IMR-90 (cell line): ENCODE measurements around the gene INPP5B. TPM values are rescaled to one million over a fixed set of nuclear protein-coding genes. Genes with fewer than 3 reads are reported as not detected.

ENCODE experiments used
- ATAC-seq: fragments of 200-7000 bp; cut with Tn5 transposase; 2 replicates; pipeline ENCODE4 v1.9.1; 2020; ENCODE audit warnings: low read depth, mild to moderate bottlenecking, moderate library complexity
- BruUV-seq: library from RNA; stranded (reverse); fragments of 400-500 nt; replicated peaks from 2 replicates; lab custom pipeline; 2021; lab: Mats Ljungman, UMichigan
- CTCF ChIA-PET: fragments of 300-600 bp; formaldehyde crosslinking; extraction: SDS; loops from one replicate; lab custom pipeline; 2021; ENCODE audit warnings: antibody characterized with exemption; lab: Yijun Ruan, JAX
- POLR2A ChIA-PET: fragments of 300-600 bp; sonication (Branson Sonifier 250); formaldehyde crosslinking; loops from one replicate; lab custom pipeline; 2022; ENCODE audit warnings: antibody characterized with exemption; ENCODE audit not compliant: unreplicated experiment; lab: Charles Lee
- DNase-seq: peaks from one replicate; pipeline ENCODE4 v3.0.0; 2013
- H2AFZ ChIP-seq: replicated peaks from 2 replicates; pipeline ENCODE3; 2013; ENCODE audit warnings: low read length, mild to moderate bottlenecking; ENCODE audit not compliant: poor library complexity
- H2AK5ac ChIP-seq: 2 replicates; pipeline ENCODE4 v1.6.1; 2013; ENCODE audit warnings: low read depth, low read length, inconsistent platforms
- H2AK9ac ChIP-seq: replicated peaks from 2 replicates; pipeline ENCODE3; 2013; ENCODE audit warnings: mild to moderate bottlenecking, low read depth, low read length, moderate library complexity; ENCODE audit not compliant: poor library complexity
- H2BK120ac ChIP-seq: 2 replicates; pipeline ENCODE4 v1.6.1; 2013; ENCODE audit warnings: low read depth, low read length, inconsistent platforms
- H2BK15ac ChIP-seq: 3 replicates; pipeline ENCODE4 v1.6.1; 2013; ENCODE audit warnings: low read depth, low read length, inconsistent platforms
- H2BK20ac ChIP-seq: 2 replicates; pipeline ENCODE4 v1.6.1; 2013; ENCODE audit warnings: low read depth, mild to moderate bottlenecking, inconsistent platforms, low read length, moderate library complexity
- H2BK5ac ChIP-seq: 2 replicates; pipeline ENCODE4 v1.6.1; 2013; ENCODE audit warnings: mild to moderate bottlenecking, low read depth, low read length, inconsistent platforms; ENCODE audit not compliant: poor library complexity, severe bottlenecking
- H3K14ac ChIP-seq: replicated peaks from 2 replicates; pipeline ENCODE4 v1.6.1; 2013; ENCODE audit warnings: low read depth, low read length, inconsistent platforms
- H3K18ac ChIP-seq: 2 replicates; pipeline ENCODE4 v1.6.1; 2013; ENCODE audit warnings: low read depth, low read length, control low read depth
- H3K23ac ChIP-seq: 2 replicates; pipeline ENCODE4 v1.6.1; 2013; ENCODE audit warnings: low read depth, low read length, inconsistent platforms
- H3K27ac ChIP-seq: 2 replicates; pipeline ENCODE4 v1.5.1; 2013; ENCODE audit warnings: mild to moderate bottlenecking, control low read depth, low read length; ENCODE audit not compliant: insufficient read depth
- H3K27me3 ChIP-seq: 2 replicates; pipeline ENCODE4 v1.6.1; 2013; ENCODE audit warnings: low read length; ENCODE audit not compliant: control insufficient read depth, insufficient read depth
- H3K36me3 ChIP-seq: 2 replicates; pipeline ENCODE4 v1.6.1; 2013; ENCODE audit warnings: low read length, mixed read lengths; ENCODE audit not compliant: control insufficient read depth, insufficient read depth
- H3K4ac ChIP-seq: 2 replicates; pipeline ENCODE4 v1.6.1; 2013; ENCODE audit warnings: low read depth, low read length, inconsistent platforms
- H3K4me1 ChIP-seq: 2 replicates; pipeline ENCODE4 v1.6.1; 2013; ENCODE audit warnings: low read length, mixed read lengths; ENCODE audit not compliant: control insufficient read depth, insufficient read depth
- H3K4me2 ChIP-seq: 2 replicates; pipeline ENCODE4 v1.6.1; 2013; ENCODE audit warnings: low read depth, mild to moderate bottlenecking, control low read depth, low read length, moderate library complexity
- H3K4me3 ChIP-seq: 2 replicates; pipeline ENCODE4 v1.5.1; 2013; ENCODE audit warnings: low read depth, mild to moderate bottlenecking, control low read depth, low read length, moderate library complexity; ENCODE audit not compliant: insufficient read depth
- H3K56ac ChIP-seq: 2 replicates; pipeline ENCODE4 v1.6.1; 2013; ENCODE audit warnings: low read length, inconsistent platforms; ENCODE audit not compliant: insufficient read depth; ENCODE audit errors: extremely low read depth
- H3K79me1 ChIP-seq, 2 experiments: 2 replicates each; pipeline ENCODE4 v1.6.1; 2013; ENCODE audit warnings: low read length in 2 of 2, inconsistent platforms in 1 of 2, low read depth in 1 of 2
- H3K9ac ChIP-seq: 2 replicates; pipeline ENCODE4 v1.6.1; 2013; ENCODE audit warnings: low read depth, low read length, control low read depth
- H3K9me1 ChIP-seq: 2 replicates; pipeline ENCODE4 v1.6.1; 2013; ENCODE audit warnings: low read length, inconsistent platforms; ENCODE audit not compliant: insufficient read depth
- H3K9me3 ChIP-seq: 2 replicates; pipeline ENCODE4 v1.6.1; 2013; ENCODE audit warnings: low read length; ENCODE audit not compliant: control insufficient read depth, insufficient read depth
- H4K20me1 ChIP-seq: 2 replicates; pipeline ENCODE4 v1.6.1; 2013; ENCODE audit warnings: low read length, inconsistent platforms; ENCODE audit not compliant: insufficient read depth
- H4K5ac ChIP-seq: 2 replicates; pipeline ENCODE4 v1.6.1; 2013; ENCODE audit warnings: mild to moderate bottlenecking, low read depth, low read length, control low read depth
- H4K8ac ChIP-seq, 2 experiments: 2 replicates each; pipeline ENCODE4 v1.6.1; 2013; ENCODE audit warnings: low read depth in 2 of 2, low read length in 2 of 2, control low read depth in 1 of 2, inconsistent platforms in 1 of 2
- H4K91ac ChIP-seq: 2 replicates; pipeline ENCODE4 v1.6.1; 2013; ENCODE audit warnings: low read depth, low read length, inconsistent platforms; ENCODE audit not compliant: insufficient read depth
- BHLHE40 ChIP-seq: fragments of 150-350 bp; IDR thresholded peaks from 2 replicates; pipeline ENCODE4 v1.6.1; 2016; ENCODE audit warnings: mild to moderate bottlenecking, low read depth, low read length
- CEBPB ChIP-seq: IDR thresholded peaks from 2 replicates; pipeline ENCODE4 v1.6.1; 2012; ENCODE audit warnings: low read depth, low read length, improper control_type of control experiment
- CHD1 ChIP-seq: IDR thresholded peaks from 2 replicates; pipeline ENCODE4 v1.6.1; 2012; ENCODE audit warnings: low read depth, low read length, improper control_type of control experiment
- FOS ChIP-seq: fragments of 150-350 bp; IDR thresholded peaks from 2 replicates; pipeline ENCODE4 v1.6.1; 2016; ENCODE audit warnings: low read depth, low read length
- MAFK ChIP-seq: IDR thresholded peaks from 2 replicates; pipeline ENCODE4 v1.6.1; 2012; ENCODE audit warnings: low read depth, low read length, improper control_type of control experiment
- MAZ ChIP-seq: IDR thresholded peaks from 2 replicates; pipeline ENCODE4 v1.6.1; 2012; ENCODE audit warnings: low read depth, mild to moderate bottlenecking, low read length, improper control_type of control experiment, moderate library complexity, borderline replicate concordance
- MXI1 ChIP-seq: IDR thresholded peaks from 2 replicates; pipeline ENCODE4 v1.6.1; 2012; ENCODE audit warnings: low read depth, mild to moderate bottlenecking, low read length, moderate library complexity, borderline replicate concordance
- NFE2L2 ChIP-seq: fragments of 150-350 bp; IDR thresholded peaks from 2 replicates; pipeline ENCODE4 v1.6.1; 2016; ENCODE audit warnings: low read depth, mild to moderate bottlenecking, low read length
- POLR2A ChIP-seq: IDR thresholded peaks from 2 replicates; pipeline ENCODE4 v1.6.1; 2012; ENCODE audit warnings: mild to moderate bottlenecking, low read depth, low read length
- RAD21 ChIP-seq: IDR thresholded peaks from 2 replicates; pipeline ENCODE4 v1.6.1; 2012; ENCODE audit warnings: low read length, improper control_type of control experiment
- RCOR1 ChIP-seq: IDR thresholded peaks from 2 replicates; pipeline ENCODE4 v1.6.1; 2012; ENCODE audit warnings: mild to moderate bottlenecking, low read length, improper control_type of control experiment; ENCODE audit not compliant: insufficient replicate concordance
- RFX5 ChIP-seq: IDR thresholded peaks from 2 replicates; pipeline ENCODE4 v1.8.0; 2012; ENCODE audit warnings: low read depth, mild to moderate bottlenecking, low read length, moderate library complexity
- SMC3 ChIP-seq: fragments of 150-350 bp; IDR thresholded peaks from 2 replicates; pipeline ENCODE4 v1.6.1; 2016; ENCODE audit warnings: low read depth, mild to moderate bottlenecking, antibody characterized with exemption, low read length, moderate library complexity
- WGBS, 2 experiments: methylation state at CpG; one replicate each; pipeline versions ENCODE4 v1.1.5 to v1.1.7; 2013; ENCODE audit warnings: missing lambda C conversion rate in 2 of 2; ENCODE audit not compliant: insufficient read length in 1 of 2; ENCODE audit errors: extremely low coverage in 2 of 2; 5-methylcytosine and 5-hydroxymethylcytosine counted together
- dilution Hi-C: fragments of 300-500 bp; cut with HindIII; formaldehyde crosslinking; loops from one replicate; pipeline ENCODE4 v1.14.3; 2018; ENCODE audit warnings: low sequenced_read_pairs; ENCODE audit not compliant: unreplicated experiment
- in situ Hi-C: fragments of 300-500 bp; cut with MboI; formaldehyde crosslinking; loops from 3 replicates; pipeline ENCODE4 v1.14.3; 2019; ENCODE audit warnings: low sequenced_read_pairs, inconsistent platforms, mixed read lengths
- intact Hi-C: fragments of 100-400 bp; cut with micrococcal nuclease; formaldehyde crosslinking; loops from 2 replicates; pipeline ENCODE4 v1.10.0; 2022
- polyA plus RNA-seq, 3 experiments: library from polyadenylated mRNA; depleted of rRNA; stranded (reverse); fragments of >200 nt; gene quantifications; 2 replicates each; pipeline ENCODE4 v1.2.3, GENCODE V29; 2012; ENCODE audit warnings: low replicate concordance in 1 of 3
- total RNA-seq: library from RNA; depleted of rRNA; stranded (reverse); fragments of >200 nt; gene quantifications from 2 replicates; pipeline ENCODE4 v1.2.3, GENCODE V29; 2012
- TF ChIP-seq, protein P1 (sequence below): fragments of 150-350 bp; IDR thresholded peaks from 2 replicates; pipeline ENCODE4 v1.6.1; 2017; ENCODE audit warnings: mild to moderate bottlenecking, antibody characterized with exemption, low read length, low read depth
- TF ChIP-seq, protein P2 (sequence below): conservative IDR thresholded peaks from 2 replicates; pipeline ENCODE4 v1.5.1; 2012; ENCODE audit warnings: mild to moderate bottlenecking, low read depth, low read length, improper control_type of control experiment
- TF ChIP-seq, protein P3 (sequence below): fragments of 150-350 bp; IDR thresholded peaks from 2 replicates; pipeline ENCODE4 v1.6.1; 2016; ENCODE audit warnings: low read depth, mild to moderate bottlenecking, low read length, moderate library complexity, borderline replicate concordance

Gene INPP5B
- total and polyA plus RNA-seq, 2 of the 4 experiments (the other 2 are of a cell fraction) = 9.4 to 20.4 TPM

DNA sequence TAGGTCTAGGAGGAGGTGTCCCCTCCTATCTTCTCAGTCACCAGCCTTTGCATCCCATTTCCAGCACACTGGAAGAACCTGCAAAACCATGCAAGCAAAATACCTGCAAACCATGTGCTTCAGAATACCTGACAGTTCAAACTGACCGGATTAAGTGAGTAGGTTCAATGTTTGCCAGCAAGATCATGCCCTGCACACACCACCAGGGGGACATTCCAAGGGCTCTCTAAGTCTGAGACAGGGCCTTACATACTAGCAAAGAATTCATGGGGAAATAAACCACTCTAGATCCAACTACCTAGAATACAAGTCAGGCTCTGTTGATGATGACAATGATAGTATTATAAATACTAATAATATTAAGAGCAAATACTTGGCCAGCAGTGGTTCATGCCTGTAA is 27.6 kb downstream of the INPP5B start:
- DNase-seq = peak; percentile 41
- H2BK20ac ChIP-seq = no peak overlapping the region
- CTCF ChIA-PET = no interaction called here
- H2AK5ac ChIP-seq = no peak overlapping the region
- H4K91ac ChIP-seq = no peak overlapping the region
- no peak overlapping the region for H2BK120ac ChIP-seq
- H3K4me1 ChIP-seq = no peaks in the 10 kb centered on the region
- ATAC-seq = peak; percentile 44; the same call in 1 of the 2 replicates
- H3K14ac ChIP-seq = no peak overlapping the region
- POLR2A ChIA-PET = no interaction called here
- no peak overlapping the region for H4K8ac ChIP-seq
- no CpG with 5 or more reads among the region's 1 CpG for WGBS, 2 experiments
- no peak overlapping the region for H3K56ac ChIP-seq
- no peak overlapping the region for H3K4me3 ChIP-seq
- no TSS peak for BruUV-seq
- no peaks in the 10 kb centered on the region for H3K27me3 ChIP-seq
- no peak overlapping the region for H3K4ac ChIP-seq
- in situ Hi-C loops = no loop called here
- H2BK5ac ChIP-seq = no peak overlapping the region
- H3K9ac ChIP-seq = no peak overlapping the region
- no peak overlapping the region for H2AK9ac ChIP-seq
- H3K27ac ChIP-seq = no peak overlapping the region
- H3K79me1 ChIP-seq = peaks cover 29 to 55% of the 10 kb centered on the region in 2 experiments
- TF ChIP-seq, protein P1, sequence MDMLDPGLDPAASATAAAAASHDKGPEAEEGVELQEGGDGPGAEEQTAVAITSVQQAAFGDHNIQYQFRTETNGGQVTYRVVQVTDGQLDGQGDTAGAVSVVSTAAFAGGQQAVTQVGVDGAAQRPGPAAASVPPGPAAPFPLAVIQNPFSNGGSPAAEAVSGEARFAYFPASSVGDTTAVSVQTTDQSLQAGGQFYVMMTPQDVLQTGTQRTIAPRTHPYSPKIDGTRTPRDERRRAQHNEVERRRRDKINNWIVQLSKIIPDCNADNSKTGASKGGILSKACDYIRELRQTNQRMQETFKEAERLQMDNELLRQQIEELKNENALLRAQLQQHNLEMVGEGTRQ = no peak
- TF ChIP-seq BHLHE40 (no peak), NFE2L2 (no peak), MAFK (no peak), CHD1 (no peak), MAZ (no peak), SMC3 (peak; percentile 62), MXI1 (no peak), CEBPB (no peak), FOS (no peak), RFX5 (no peak), RAD21 (peak; percentile 35), RCOR1 (no peak), POLR2A (no peak)
- TF ChIP-seq, protein P2, sequence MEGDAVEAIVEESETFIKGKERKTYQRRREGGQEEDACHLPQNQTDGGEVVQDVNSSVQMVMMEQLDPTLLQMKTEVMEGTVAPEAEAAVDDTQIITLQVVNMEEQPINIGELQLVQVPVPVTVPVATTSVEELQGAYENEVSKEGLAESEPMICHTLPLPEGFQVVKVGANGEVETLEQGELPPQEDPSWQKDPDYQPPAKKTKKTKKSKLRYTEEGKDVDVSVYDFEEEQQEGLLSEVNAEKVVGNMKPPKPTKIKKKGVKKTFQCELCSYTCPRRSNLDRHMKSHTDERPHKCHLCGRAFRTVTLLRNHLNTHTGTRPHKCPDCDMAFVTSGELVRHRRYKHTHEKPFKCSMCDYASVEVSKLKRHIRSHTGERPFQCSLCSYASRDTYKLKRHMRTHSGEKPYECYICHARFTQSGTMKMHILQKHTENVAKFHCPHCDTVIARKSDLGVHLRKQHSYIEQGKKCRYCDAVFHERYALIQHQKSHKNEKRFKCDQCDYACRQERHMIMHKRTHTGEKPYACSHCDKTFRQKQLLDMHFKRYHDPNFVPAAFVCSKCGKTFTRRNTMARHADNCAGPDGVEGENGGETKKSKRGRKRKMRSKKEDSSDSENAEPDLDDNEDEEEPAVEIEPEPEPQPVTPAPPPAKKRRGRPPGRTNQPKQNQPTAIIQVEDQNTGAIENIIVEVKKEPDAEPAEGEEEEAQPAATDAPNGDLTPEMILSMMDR = peak; percentile 45
- TF ChIP-seq, protein P3, sequence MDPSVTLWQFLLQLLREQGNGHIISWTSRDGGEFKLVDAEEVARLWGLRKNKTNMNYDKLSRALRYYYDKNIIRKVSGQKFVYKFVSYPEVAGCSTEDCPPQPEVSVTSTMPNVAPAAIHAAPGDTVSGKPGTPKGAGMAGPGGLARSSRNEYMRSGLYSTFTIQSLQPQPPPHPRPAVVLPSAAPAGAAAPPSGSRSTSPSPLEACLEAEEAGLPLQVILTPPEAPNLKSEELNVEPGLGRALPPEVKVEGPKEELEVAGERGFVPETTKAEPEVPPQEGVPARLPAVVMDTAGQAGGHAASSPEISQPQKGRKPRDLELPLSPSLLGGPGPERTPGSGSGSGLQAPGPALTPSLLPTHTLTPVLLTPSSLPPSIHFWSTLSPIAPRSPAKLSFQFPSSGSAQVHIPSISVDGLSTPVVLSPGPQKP = no peak
- no peak overlapping the region for H3K23ac ChIP-seq
- H2AFZ ChIP-seq = no peak overlapping the region
- peaks cover 14% of the 10 kb centered on the region for H3K36me3 ChIP-seq
- no peaks in the 10 kb centered on the region for H3K9me3 ChIP-seq
- dilution Hi-C loops = no loop called here
- H4K20me1 ChIP-seq = peaks cover 21% of the 10 kb centered on the region; the same call in 1 of the 2 replicates
- intact Hi-C loops = no loop called here
- H4K5ac ChIP-seq = no peak overlapping the region
- H3K4me2 ChIP-seq = no peak overlapping the region
- no peak overlapping the region for H3K18ac ChIP-seq
- H2BK15ac ChIP-seq = no peak overlapping the region
- peaks cover 5% of the 10 kb centered on the region for H3K9me1 ChIP-seq
